IMR-90 (cell line): Measurements from ENCODE around the gene RHO. TPM values are rescaled to one million over a fixed set of nuclear protein-coding genes. Genes with fewer than 3 reads are reported as not detected.

Source experiments
- ATAC-seq: fragments of 200-7000 bp; cut with Tn5 transposase; 2 replicates; pipeline ENCODE4 v1.9.1; 2020; ENCODE audit warnings: low read depth, mild to moderate bottlenecking, moderate library complexity
- BruUV-seq: library from RNA; stranded (reverse); fragments of 400-500 nt; replicated peaks from 2 replicates; lab custom pipeline; 2021; lab: Mats Ljungman, UMichigan
- CTCF ChIA-PET: fragments of 300-600 bp; formaldehyde crosslinking; extraction: SDS; loops from one replicate; lab custom pipeline; 2021; ENCODE audit warnings: antibody characterized with exemption; lab: Yijun Ruan, JAX
- POLR2A ChIA-PET: fragments of 300-600 bp; sonication (Branson Sonifier 250); formaldehyde crosslinking; loops from one replicate; lab custom pipeline; 2022; ENCODE audit warnings: antibody characterized with exemption; ENCODE audit not compliant: unreplicated experiment; lab: Charles Lee
- DNase-seq: peaks from one replicate; pipeline ENCODE4 v3.0.0; 2013
- H2AFZ ChIP-seq: replicated peaks from 2 replicates; pipeline ENCODE3; 2013; ENCODE audit warnings: low read length, mild to moderate bottlenecking; ENCODE audit not compliant: poor library complexity
- H2AK5ac ChIP-seq: 2 replicates; pipeline ENCODE4 v1.6.1; 2013; ENCODE audit warnings: low read depth, low read length, inconsistent platforms
- H2AK9ac ChIP-seq: replicated peaks from 2 replicates; pipeline ENCODE3; 2013; ENCODE audit warnings: mild to moderate bottlenecking, low read depth, low read length, moderate library complexity; ENCODE audit not compliant: poor library complexity
- H2BK120ac ChIP-seq: 2 replicates; pipeline ENCODE4 v1.6.1; 2013; ENCODE audit warnings: low read depth, low read length, inconsistent platforms
- H2BK15ac ChIP-seq: 3 replicates; pipeline ENCODE4 v1.6.1; 2013; ENCODE audit warnings: low read depth, low read length, inconsistent platforms
- H2BK20ac ChIP-seq: 2 replicates; pipeline ENCODE4 v1.6.1; 2013; ENCODE audit warnings: low read depth, mild to moderate bottlenecking, inconsistent platforms, low read length, moderate library complexity
- H2BK5ac ChIP-seq: 2 replicates; pipeline ENCODE4 v1.6.1; 2013; ENCODE audit warnings: mild to moderate bottlenecking, low read depth, low read length, inconsistent platforms; ENCODE audit not compliant: poor library complexity, severe bottlenecking
- H3K14ac ChIP-seq: replicated peaks from 2 replicates; pipeline ENCODE4 v1.6.1; 2013; ENCODE audit warnings: low read depth, low read length, inconsistent platforms
- H3K18ac ChIP-seq: 2 replicates; pipeline ENCODE4 v1.6.1; 2013; ENCODE audit warnings: low read depth, low read length, control low read depth
- H3K23ac ChIP-seq: 2 replicates; pipeline ENCODE4 v1.6.1; 2013; ENCODE audit warnings: low read depth, low read length, inconsistent platforms
- H3K27ac ChIP-seq: 2 replicates; pipeline ENCODE4 v1.5.1; 2013; ENCODE audit warnings: mild to moderate bottlenecking, control low read depth, low read length; ENCODE audit not compliant: insufficient read depth
- H3K27me3 ChIP-seq: 2 replicates; pipeline ENCODE4 v1.6.1; 2013; ENCODE audit warnings: low read length; ENCODE audit not compliant: control insufficient read depth, insufficient read depth
- H3K36me3 ChIP-seq: 2 replicates; pipeline ENCODE4 v1.6.1; 2013; ENCODE audit warnings: low read length, mixed read lengths; ENCODE audit not compliant: control insufficient read depth, insufficient read depth
- H3K4ac ChIP-seq: 2 replicates; pipeline ENCODE4 v1.6.1; 2013; ENCODE audit warnings: low read depth, low read length, inconsistent platforms
- H3K4me1 ChIP-seq: 2 replicates; pipeline ENCODE4 v1.6.1; 2013; ENCODE audit warnings: low read length, mixed read lengths; ENCODE audit not compliant: control insufficient read depth, insufficient read depth
- H3K4me2 ChIP-seq: 2 replicates; pipeline ENCODE4 v1.6.1; 2013; ENCODE audit warnings: low read depth, mild to moderate bottlenecking, control low read depth, low read length, moderate library complexity
- H3K4me3 ChIP-seq: 2 replicates; pipeline ENCODE4 v1.5.1; 2013; ENCODE audit warnings: low read depth, mild to moderate bottlenecking, control low read depth, low read length, moderate library complexity; ENCODE audit not compliant: insufficient read depth
- H3K56ac ChIP-seq: 2 replicates; pipeline ENCODE4 v1.6.1; 2013; ENCODE audit warnings: low read length, inconsistent platforms; ENCODE audit not compliant: insufficient read depth; ENCODE audit errors: extremely low read depth
- H3K79me1 ChIP-seq, 2 experiments: 2 replicates each; pipeline ENCODE4 v1.6.1; 2013; ENCODE audit warnings: low read length in 2 of 2, inconsistent platforms in 1 of 2, low read depth in 1 of 2
- H3K9ac ChIP-seq: 2 replicates; pipeline ENCODE4 v1.6.1; 2013; ENCODE audit warnings: low read depth, low read length, control low read depth
- H3K9me1 ChIP-seq: 2 replicates; pipeline ENCODE4 v1.6.1; 2013; ENCODE audit warnings: low read length, inconsistent platforms; ENCODE audit not compliant: insufficient read depth
- H3K9me3 ChIP-seq: 2 replicates; pipeline ENCODE4 v1.6.1; 2013; ENCODE audit warnings: low read length; ENCODE audit not compliant: control insufficient read depth, insufficient read depth
- H4K20me1 ChIP-seq: 2 replicates; pipeline ENCODE4 v1.6.1; 2013; ENCODE audit warnings: low read length, inconsistent platforms; ENCODE audit not compliant: insufficient read depth
- H4K5ac ChIP-seq: 2 replicates; pipeline ENCODE4 v1.6.1; 2013; ENCODE audit warnings: mild to moderate bottlenecking, low read depth, low read length, control low read depth
- H4K8ac ChIP-seq, 2 experiments: 2 replicates each; pipeline ENCODE4 v1.6.1; 2013; ENCODE audit warnings: low read depth in 2 of 2, low read length in 2 of 2, control low read depth in 1 of 2, inconsistent platforms in 1 of 2
- H4K91ac ChIP-seq: 2 replicates; pipeline ENCODE4 v1.6.1; 2013; ENCODE audit warnings: low read depth, low read length, inconsistent platforms; ENCODE audit not compliant: insufficient read depth
- RAD21 ChIP-seq: IDR thresholded peaks from 2 replicates; pipeline ENCODE4 v1.6.1; 2012; ENCODE audit warnings: low read length, improper control_type of control experiment
- WGBS, 2 experiments: methylation state at CpG; one replicate each; pipeline versions ENCODE4 v1.1.5 to v1.1.7; 2013; ENCODE audit warnings: missing lambda C conversion rate in 2 of 2; ENCODE audit not compliant: insufficient read length in 1 of 2; ENCODE audit errors: extremely low coverage in 2 of 2; 5-methylcytosine and 5-hydroxymethylcytosine counted together
- dilution Hi-C: fragments of 300-500 bp; cut with HindIII; formaldehyde crosslinking; loops from one replicate; pipeline ENCODE4 v1.14.3; 2018; ENCODE audit warnings: low sequenced_read_pairs; ENCODE audit not compliant: unreplicated experiment
- in situ Hi-C: fragments of 300-500 bp; cut with MboI; formaldehyde crosslinking; loops from 3 replicates; pipeline ENCODE4 v1.14.3; 2019; ENCODE audit warnings: low sequenced_read_pairs, inconsistent platforms, mixed read lengths
- intact Hi-C: fragments of 100-400 bp; cut with micrococcal nuclease; formaldehyde crosslinking; loops from 2 replicates; pipeline ENCODE4 v1.10.0; 2022
- polyA plus RNA-seq, 3 experiments: library from polyadenylated mRNA; depleted of rRNA; stranded (reverse); fragments of >200 nt; gene quantifications; 2 replicates each; pipeline ENCODE4 v1.2.3, GENCODE V29; 2012; ENCODE audit warnings: low replicate concordance in 1 of 3
- total RNA-seq: library from RNA; depleted of rRNA; stranded (reverse); fragments of >200 nt; gene quantifications from 2 replicates; pipeline ENCODE4 v1.2.3, GENCODE V29; 2012
- TF ChIP-seq, protein P1 (sequence below): fragments of 150-350 bp; IDR thresholded peaks from 2 replicates; pipeline ENCODE4 v1.6.1; 2017; ENCODE audit warnings: mild to moderate bottlenecking, antibody characterized with exemption, low read length, low read depth

Gene RHO
- total and polyA plus RNA-seq, 2 of the 4 experiments (the other 2 are of a cell fraction): not detected

DNA sequence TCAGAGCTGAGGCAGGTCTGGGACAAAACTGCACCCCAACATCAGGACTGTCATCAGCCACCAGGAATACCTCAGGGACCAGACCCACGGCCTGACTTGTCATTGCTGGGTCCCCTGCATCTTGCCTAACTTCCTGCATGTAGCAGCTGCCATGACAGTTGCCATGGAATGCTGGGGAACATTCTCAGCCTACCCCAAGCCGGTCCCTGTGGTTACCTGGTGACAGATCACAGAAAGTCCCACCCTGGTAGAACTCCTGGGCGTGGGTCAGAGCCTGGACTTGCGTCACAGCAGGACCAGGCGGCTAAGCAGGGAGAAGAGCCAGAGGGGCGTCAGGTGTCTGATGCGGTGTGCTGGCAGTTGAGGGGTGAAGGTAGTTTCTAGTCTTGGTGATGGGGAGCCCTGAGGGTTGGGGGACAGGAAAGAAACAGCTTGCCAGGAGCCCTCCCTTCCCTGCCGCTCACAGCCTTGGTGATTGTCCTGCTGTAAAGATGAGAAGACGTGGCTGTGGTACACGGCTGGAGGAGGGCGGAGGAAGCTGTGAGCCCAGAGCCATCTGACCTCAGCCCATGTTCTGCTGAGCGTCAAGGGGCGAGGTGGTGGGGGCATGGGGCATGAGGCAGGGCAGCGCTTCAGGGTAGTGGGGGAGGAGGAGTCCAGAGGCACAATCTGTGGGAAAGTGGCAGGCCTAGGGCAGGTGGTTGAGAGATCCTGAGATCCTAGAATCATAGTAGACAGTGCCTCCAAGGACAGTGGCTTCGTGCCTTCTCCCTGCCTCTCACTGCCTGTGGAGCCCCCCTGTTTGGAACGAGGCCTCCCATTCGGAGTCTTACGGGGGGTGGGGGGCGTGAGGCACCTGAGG is 19.9 kb downstream of the RHO start:
- no peaks in the 10 kb centered on the region for H3K36me3 ChIP-seq
- intact Hi-C loops: no loop called here
- 81% methylated on average over 9 of the region's 19 CpGs; no CpG with 5 or more reads in 1 of the 2 experiments for WGBS, 2 experiments

More for the DNA sequence above, 19.9 kb downstream of the RHO start:
- Histone ChIP-seq H3K18ac (no peak overlapping the region), H2AK5ac (peak overlapping the region; percentile 8; the same call in 1 of the 2 replicates), H3K27me3 (no peaks in the 10 kb centered on the region), H3K27ac (no peak overlapping the region), H4K91ac (no peak overlapping the region), H3K9me1 (0 out of 2 replicates have a peak, but pooled peaks cover 9% of the 10 kb centered on the region), H3K79me1 (no peaks in the 10 kb centered on the region), H3K56ac (no peak overlapping the region), H3K9me3 (no peaks in the 10 kb centered on the region), H4K5ac (no peak overlapping the region), H3K9ac (no peak overlapping the region), H3K23ac (no peak overlapping the region), H3K4me1 (peaks cover 3% of the 10 kb centered on the region; the same call in 1 of the 2 replicates), H2AFZ (peak overlapping the region; percentile 24), H4K20me1 (no peaks in the 10 kb centered on the region), H2BK20ac (no peak overlapping the region), H3K4me2 (no peak overlapping the region), H3K14ac (no peak overlapping the region), H2BK5ac (no peak overlapping the region), H2BK120ac (peak overlapping the region; percentile 34; the same call in 1 of the 2 replicates), H3K4me3 (no peak overlapping the region), H2BK15ac (no peak overlapping the region), H4K8ac (no peak overlapping the region), H2AK9ac (peak overlapping the region; percentile 80), H3K4ac (no peak overlapping the region)
- in situ Hi-C loops: no loop called here
- no peak for TF ChIP-seq RAD21
- TF ChIP-seq, protein P1, sequence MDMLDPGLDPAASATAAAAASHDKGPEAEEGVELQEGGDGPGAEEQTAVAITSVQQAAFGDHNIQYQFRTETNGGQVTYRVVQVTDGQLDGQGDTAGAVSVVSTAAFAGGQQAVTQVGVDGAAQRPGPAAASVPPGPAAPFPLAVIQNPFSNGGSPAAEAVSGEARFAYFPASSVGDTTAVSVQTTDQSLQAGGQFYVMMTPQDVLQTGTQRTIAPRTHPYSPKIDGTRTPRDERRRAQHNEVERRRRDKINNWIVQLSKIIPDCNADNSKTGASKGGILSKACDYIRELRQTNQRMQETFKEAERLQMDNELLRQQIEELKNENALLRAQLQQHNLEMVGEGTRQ: no peak
- dilution Hi-C loops: no loop called here
- POLR2A ChIA-PET: no interaction called here
- DNase-seq: no peak
- CTCF ChIA-PET: no interaction called here
- no TSS peak for BruUV-seq
- no peak for ATAC-seq
